HG03135 (cell line): ENCODE results near the gene FERMT3.

ENCODE experiments used
- ATAC-seq: cut with Tn5 transposase; IDR thresholded peaks from one replicate; pipeline ENCODE4 v1.9.1; 2021; ENCODE audit warnings: mild to moderate bottlenecking, moderate library complexity; ENCODE audit not compliant: unreplicated experiment

The FERMT3 gene

DNA sequence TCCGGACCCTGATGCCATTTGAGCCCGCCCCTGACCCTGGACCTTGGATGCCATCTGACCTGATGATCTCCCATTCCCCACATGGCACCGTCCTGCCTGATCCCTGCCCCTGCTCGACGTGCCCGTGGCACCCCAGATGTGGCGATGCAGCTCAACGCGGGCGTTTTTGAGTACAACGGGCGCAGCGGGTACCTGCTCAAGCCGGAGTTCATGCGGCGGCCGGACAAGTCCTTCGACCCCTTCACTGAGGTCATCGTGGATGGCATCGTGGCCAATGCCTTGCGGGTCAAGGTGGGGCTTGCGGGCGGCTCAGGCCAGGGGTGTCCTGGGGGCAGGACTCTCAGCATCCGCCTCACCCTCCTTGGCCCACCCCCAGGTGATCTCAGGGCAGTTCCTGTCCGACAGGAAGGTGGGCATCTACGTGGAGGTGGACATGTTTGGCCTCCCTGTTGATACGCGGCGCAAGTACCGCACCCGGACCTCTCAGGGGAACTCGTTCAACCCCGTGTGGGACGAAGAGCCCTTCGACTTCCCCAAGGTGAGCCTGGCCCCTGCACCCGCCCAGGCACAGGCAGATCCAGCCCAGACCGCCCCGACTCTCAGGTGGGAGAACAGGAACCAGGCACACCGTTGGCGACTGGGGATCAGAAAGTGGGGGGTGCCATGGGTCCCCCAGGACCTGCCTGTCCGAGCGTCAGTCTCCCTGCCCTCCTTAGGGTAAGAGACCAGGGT, 55.9 kb downstream of the FERMT3 start:
- ATAC-seq, result no peak

DNA sequence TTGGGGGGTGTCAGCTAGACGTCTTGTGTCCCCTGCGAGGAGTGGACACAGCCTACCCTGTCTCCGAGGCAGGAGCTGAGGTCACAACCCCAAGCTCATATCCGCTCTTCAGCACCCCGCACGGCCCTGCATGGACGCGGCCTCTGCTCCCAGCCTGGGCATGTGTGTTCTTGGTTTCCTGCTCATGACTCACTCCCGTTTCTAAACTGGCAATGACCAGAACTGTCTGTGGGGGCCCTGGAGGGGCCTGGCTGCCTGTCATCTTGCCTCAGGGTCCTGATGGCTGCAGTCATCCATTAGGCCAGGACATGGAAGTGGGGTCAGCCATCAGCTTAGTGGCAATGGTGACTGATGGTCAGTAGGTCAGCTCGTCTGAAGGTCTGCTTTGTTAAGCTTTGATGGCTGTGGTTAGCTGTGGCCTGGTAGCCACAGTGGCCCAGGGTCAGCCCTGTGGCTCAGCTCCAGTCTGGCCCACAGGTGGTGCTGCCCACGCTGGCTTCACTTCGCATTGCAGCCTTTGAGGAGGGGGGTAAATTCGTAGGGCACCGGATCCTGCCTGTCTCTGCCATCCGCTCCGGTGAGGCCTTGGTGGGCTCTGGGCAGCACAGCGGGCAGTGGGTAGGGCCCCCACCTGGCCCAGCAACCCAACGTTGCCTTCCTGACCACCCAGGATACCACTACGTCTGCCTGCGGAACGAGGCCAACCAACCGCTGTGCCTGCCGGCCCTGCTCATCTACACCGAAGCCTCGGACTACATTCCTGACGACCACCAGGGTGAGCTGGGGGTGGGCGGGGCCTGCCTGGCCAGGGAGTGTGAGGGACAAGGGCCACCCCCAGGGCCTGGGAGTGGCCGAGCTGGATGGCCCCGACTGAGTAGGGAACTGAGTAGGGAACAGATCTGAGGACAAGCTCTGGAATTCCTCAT, 56.8 kb downstream of the FERMT3 start:
- no peak for ATAC-seq

DNA sequence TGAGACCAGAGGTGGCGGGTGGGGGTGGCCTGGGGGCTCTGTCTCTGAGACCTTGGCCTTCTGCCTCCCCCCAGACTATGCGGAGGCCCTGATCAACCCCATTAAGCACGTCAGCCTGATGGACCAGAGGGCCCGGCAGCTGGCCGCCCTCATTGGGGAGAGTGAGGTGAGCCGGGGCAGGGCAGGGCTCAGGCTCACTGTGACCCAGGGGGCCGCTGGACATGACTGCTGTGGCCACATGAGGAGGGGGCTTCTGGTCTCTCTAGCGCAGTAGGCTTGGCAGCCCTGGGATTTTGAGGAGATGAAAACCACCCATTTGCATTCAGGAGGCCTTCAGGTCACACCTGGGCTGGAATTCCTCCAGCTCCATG, 57.4 kb downstream of the FERMT3 start:
- ATAC-seq, result no peak

DNA sequence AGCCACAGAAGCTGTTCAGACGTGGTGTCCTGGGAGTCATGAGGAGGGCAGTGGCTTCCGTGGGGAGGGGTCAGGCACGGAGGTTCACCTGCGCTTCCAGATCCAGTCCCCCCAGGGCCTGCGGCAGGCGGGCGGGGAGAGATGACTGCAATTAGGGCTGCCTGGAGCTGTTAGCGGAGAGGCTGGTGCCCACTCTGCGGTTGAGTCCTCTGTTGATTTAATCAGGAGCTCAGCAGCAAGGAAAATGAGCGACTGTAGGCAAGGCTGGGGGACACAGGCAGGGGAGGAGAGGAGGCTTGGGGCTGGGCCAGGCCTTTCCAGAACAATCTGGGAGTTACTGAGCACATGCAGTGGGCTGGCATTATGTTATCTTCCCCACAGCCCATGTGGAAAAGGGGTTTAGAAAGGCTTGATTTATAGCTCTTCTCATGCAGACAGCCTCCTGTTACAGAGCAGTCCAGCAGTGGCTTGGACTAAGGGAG, 57.9 kb downstream of the FERMT3 start:
- ATAC-seq, result no peak

DNA sequence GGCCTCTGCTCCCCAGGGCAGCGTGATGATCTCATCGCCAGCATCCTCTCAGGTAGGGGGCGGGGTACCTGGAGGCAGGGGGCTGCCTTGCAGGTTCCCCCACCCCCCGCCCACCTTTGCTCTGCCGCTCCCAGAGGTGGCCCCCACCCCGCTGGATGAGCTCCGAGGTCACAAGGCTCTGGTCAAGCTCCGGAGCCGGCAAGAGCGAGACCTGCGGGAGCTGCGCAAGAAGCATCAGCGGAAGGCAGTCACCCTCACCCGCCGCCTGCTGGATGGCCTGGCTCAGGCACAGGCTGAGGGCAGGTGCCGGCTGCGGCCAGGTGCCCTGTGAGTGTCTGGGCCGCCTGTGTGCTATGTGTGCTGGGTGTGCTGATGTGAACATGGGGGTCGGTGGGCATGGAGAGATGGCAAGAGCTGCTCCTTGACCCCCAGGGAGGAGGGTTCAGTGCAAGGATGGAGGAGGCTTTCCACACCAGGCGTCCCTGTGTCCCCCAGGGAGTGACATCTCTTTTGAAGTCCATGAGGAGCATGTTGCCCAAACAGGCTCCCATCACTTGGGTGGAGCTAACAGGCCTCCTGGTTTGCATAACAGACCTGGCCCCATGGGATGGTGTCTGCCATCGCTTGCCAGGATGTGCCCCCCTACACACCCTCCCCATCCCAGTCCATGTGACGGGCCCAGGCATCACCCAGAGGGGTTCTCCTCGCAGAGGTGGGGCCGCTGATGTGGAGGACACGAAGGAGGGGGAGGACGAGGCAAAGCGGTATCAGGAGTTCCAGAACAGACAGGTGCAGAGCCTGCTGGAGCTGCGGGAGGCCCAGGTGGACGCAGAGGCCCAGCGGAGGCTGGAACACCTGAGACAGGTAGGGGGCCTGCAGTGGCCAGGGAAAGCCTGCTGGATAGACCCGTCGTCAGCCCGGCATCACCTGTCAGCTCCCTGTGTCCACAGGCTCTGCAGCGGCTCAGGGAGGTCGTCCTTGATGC, 58.9 kb downstream of the FERMT3 start:
- ATAC-seq, result no peak

DNA sequence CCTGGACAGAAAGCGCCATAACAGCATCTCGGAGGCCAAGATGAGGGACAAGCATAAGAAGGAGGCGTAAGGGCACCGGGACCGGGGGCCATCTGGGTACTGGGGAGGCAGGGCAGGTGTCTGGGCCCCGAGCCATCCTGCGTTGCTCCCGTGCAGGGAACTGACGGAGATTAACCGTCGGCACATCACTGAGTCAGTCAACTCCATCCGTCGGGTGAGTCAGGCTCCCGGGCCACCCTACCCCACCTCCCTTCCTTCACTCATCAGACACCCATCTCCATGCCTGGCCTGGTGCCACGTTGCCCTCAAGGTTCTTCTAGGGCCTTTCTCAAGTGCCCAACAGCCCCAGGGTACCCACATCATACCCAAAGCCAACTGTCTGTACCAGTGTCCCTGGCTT, 59.8 kb downstream of the FERMT3 start:
- no peak for ATAC-seq

DNA sequence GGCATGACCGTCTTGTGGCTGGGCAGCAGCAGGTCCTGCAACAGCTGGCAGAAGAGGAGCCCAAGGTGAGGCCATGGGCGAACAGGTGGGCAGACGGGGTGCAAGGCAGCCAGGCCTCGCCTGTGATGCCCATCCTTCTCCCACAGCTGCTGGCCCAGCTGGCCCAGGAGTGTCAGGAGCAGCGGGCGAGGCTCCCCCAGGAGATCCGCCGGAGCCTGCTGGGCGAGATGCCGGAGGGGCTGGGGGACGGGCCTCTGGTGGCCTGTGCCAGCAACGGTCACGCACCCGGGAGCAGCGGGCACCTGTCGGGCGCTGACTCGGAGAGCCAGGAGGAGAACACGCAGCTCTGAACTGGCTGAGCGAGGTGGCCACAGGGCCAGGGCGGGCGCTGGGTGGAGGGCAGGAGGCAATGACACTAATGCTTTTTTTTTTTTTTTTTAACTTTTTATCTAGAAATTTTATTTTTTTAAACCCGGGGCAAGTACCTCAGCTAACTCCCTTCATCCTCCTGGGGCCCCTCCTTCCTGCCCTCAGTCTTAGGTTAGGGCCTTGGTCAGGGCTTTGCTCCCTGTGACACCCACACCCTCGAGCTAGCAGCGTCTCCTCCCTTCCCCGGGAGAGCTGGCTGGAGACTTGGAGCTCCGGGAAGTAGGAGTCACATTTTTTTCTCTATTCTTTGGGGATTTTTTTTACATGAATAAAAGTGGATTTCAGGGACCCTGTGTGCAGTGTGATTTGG, 60.9 kb downstream of the FERMT3 start:
- ATAC-seq, result no peak

DNA sequence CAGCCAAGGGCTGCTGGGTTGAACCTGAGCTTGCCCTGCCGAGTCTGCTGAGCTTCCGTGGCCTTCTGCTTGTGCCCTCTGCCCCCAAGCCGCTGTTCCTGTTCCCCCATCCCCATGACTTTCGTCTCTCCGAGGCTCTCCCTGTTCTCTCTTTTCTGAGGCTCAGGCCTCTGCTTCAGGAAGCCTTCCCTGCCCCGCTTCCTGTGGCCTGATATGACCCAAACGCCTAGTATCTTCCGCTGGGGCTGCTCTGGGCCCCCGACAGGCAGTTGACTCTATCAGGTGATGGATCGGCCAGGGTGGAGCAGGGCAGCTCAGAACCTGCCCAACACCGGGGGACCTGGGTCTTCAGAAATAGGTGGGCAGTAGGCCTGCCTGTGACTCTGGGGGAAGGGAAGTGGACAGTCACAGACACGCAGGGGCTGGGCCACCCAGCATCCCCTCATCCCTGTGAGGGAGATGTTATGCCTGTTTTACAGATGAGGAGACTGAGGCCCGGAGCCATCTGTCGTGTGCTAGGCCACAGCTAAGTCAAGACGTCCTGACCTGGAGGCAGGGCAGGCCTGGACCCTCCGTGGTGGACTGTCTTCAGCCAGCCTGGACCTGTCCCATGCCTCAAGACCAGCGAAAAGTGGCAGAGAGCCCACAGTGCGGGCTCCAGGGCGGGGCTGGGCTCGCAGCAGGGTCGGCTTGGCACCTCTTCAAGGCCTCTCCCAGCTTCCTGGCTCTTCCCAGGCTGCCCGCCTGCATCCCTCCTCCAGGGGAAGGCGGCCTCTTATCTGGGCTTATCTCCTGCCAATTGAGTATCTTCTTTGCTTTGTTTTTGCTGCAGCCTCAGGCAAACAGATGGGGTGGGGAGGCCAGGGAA, 61.7 kb downstream of the FERMT3 start:
- ATAC-seq, result no peak

DNA sequence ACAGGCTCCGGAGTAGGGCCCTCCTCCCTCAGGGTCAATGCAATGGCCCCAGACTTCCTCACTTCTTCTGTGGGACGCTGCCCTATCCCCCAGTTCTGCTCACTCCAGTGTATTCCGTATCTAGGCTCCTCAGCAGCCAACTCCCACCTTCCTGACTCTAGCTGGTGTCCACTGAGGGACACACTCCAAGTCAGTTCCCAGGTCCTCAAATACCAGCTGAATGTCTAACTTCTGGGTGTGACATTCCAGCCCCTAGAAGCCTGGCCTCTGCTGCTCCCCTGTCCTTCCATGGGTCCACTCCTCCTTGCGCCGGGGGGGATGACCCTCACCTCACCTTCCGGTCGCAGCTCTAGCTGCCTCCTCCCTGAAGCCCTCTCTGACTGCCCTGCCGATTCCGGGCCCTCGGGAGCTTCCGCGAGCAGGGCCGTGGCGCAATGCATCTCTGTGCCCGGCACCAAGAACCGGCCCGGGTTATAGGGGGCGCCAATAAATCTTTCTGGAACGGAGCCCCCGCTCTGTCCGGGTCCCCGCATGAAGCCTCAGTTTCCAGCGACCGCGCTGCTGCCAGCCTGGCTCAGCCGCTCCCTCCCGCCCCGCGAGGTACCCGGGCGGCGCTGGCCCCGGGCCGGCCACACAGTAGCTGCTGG, 62.5 kb downstream of the FERMT3 start:
- peak; percentile 14 for ATAC-seq

DNA sequence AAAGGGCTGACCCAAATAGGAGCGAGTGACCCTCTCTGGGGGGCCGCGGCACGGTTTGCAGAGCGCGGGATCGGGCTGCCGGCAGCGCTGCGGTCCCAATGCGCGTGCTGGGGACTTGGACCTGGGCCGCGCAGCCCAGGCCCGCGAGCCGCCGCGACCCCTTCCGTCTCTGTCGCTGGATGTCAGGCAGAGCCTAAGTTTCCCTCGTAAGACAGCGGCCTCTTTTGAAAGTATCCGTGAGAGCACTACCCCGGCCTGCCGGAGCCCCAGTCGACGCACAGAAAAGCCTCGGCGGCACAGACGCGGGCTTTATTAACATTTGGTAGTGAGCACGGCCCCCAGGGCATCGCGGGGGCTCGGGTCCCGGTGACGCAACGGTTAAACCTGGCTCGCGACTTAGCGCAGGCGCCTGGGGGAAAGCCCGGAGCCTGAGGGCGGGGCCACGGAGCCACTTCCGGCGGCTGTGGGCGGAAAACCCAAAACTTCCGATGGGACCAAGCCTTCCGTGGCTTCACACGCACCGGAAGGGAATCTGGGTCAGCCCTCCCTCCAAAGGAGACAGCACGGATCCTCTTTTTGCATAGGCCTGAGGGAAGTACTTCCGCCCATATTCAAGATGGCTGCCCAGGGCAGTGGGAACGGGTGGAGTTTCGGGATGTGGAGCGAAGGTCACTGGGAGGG, 63.2 kb downstream of the FERMT3 start:
- peak; percentile 65 for ATAC-seq
